KMS-11 (cell line): ENCODE data around the gene PLXNB2.

Source experiments
- H2AFZ ChIP-seq: fragments of 200-600 bp; sonication (generic); 2 replicates; pipeline ENCODE4 v1.6.1; 2016; ENCODE audit warnings: antibody characterized with exemption, mixed run types, low read depth
- H3K27ac ChIP-seq: fragments of 200-600 bp; sonication (generic); 2 replicates; pipeline ENCODE4 v1.6.1; 2016; ENCODE audit warnings: mild to moderate bottlenecking, mixed run types
- H3K27me3 ChIP-seq: fragments of 200-600 bp; sonication (generic); 2 replicates; pipeline ENCODE4 v1.6.1; 2017; ENCODE audit warnings: mild to moderate bottlenecking, low read depth, mixed run types, moderate library complexity; ENCODE audit not compliant: insufficient read depth
- H3K36me3 ChIP-seq: fragments of 200-600 bp; sonication (generic); 2 replicates; pipeline ENCODE4 v1.6.1; 2017; ENCODE audit warnings: mild to moderate bottlenecking, mixed run types; ENCODE audit not compliant: insufficient read depth
- H3K4me1 ChIP-seq: fragments of 200-600 bp; sonication (generic); 2 replicates; pipeline ENCODE4 v1.6.1; 2016; ENCODE audit warnings: mild to moderate bottlenecking, low read depth, mixed run types; ENCODE audit not compliant: poor library complexity, severe bottlenecking
- H3K4me2 ChIP-seq: fragments of 200-600 bp; sonication (generic); 2 replicates; pipeline ENCODE4 v1.7.0; 2016; ENCODE audit warnings: mild to moderate bottlenecking, mixed run types
- H3K4me3 ChIP-seq: fragments of 200-600 bp; sonication (generic); IDR thresholded peaks from 2 replicates; pipeline ENCODE4 v1.6.1; 2017; ENCODE audit warnings: low read depth, low read length, mixed read lengths; ENCODE audit not compliant: insufficient read depth
- H3K79me2 ChIP-seq: fragments of 200-600 bp; sonication (generic); 2 replicates; pipeline ENCODE4 v1.6.1; 2016; ENCODE audit warnings: low read depth, mixed run types; ENCODE audit not compliant: insufficient read depth
- H3K9ac ChIP-seq: fragments of 200-600 bp; sonication (generic); 2 replicates; pipeline ENCODE4 v1.6.1; 2016; ENCODE audit warnings: mild to moderate bottlenecking, mixed run types
- H4K20me1 ChIP-seq: fragments of 200-600 bp; sonication (generic); 2 replicates; pipeline ENCODE4 v1.6.1; 2016; ENCODE audit warnings: mild to moderate bottlenecking, mixed run types; ENCODE audit not compliant: insufficient read depth
- CTCF ChIP-seq: fragments of 200-600 bp; sonication (generic); conservative IDR thresholded peaks from 2 replicates; pipeline ENCODE4 v1.6.1; 2017; ENCODE audit warnings: low read depth, mild to moderate bottlenecking, antibody characterized with exemption, low read length, moderate library complexity, mixed read lengths

Gene PLXNB2

GRCh38 chr22:50301581-50301991, 5.9 kb downstream of the PLXNB2 start:
- Histone ChIP-seq H3K79me2 (no peaks in the 10 kb centered on the region), H3K36me3 (no peaks in the 10 kb centered on the region), H3K4me1 (peaks cover 4% of the 10 kb centered on the region), H3K9ac (no peak overlapping the region), H2AFZ (no peak overlapping the region), H3K4me2 (no peak overlapping the region), H4K20me1 (no peaks in the 10 kb centered on the region), H3K27me3 (no peaks in the 10 kb centered on the region), H3K4me3 (no peak overlapping the region), H3K27ac (no peak overlapping the region)
- TF ChIP-seq CTCF, result no peak

- Histone ChIP-seq H3K79me2 (no peaks in the 10 kb centered on the region), H3K27ac (no peak overlapping the region), H3K36me3 (no peaks in the 10 kb centered on the region), H3K4me3 (no peak overlapping the region), H3K4me1 (no peaks in the 10 kb centered on the region), H4K20me1 (no peaks in the 10 kb centered on the region), H2AFZ (no peak overlapping the region), H3K4me2 (no peak overlapping the region), H3K27me3 (no peaks in the 10 kb centered on the region), H3K9ac (no peak overlapping the region)
- no peak for TF ChIP-seq CTCF
These were observed 6.7 kb downstream of the PLXNB2 start for GRCh38 chr22:50300620-50301257.

GRCh38 chr22:50299785-50300619, 7.4 kb downstream of the PLXNB2 start:
- Histone ChIP-seq H3K27me3 (no peaks in the 10 kb centered on the region), H3K4me1 (no peaks in the 10 kb centered on the region), H3K36me3 (no peaks in the 10 kb centered on the region), H3K79me2 (no peaks in the 10 kb centered on the region), H2AFZ (no peak overlapping the region), H3K27ac (no peak overlapping the region), H3K4me2 (no peak overlapping the region), H4K20me1 (no peaks in the 10 kb centered on the region), H3K9ac (no peak overlapping the region), H3K4me3 (no peak overlapping the region)
- no peak for TF ChIP-seq CTCF

GRCh38 chr22:50298937-50299784, 8.3 kb downstream of the PLXNB2 start:
- TF ChIP-seq CTCF, result no peak

More at GRCh38 chr22:50298937-50299784, 8.3 kb downstream of the PLXNB2 start:
- H3K4me1 ChIP-seq, result no peaks in the 10 kb centered on the region
- no peaks in the 10 kb centered on the region for H3K27me3 ChIP-seq
- no peaks in the 10 kb centered on the region for H3K36me3 ChIP-seq
- no peak overlapping the region for H3K27ac ChIP-seq
- no peak overlapping the region for H3K4me2 ChIP-seq
- H3K79me2 ChIP-seq, result no peaks in the 10 kb centered on the region
- H3K4me3 ChIP-seq, result no peak overlapping the region
- H4K20me1 ChIP-seq, result no peaks in the 10 kb centered on the region
- no peak overlapping the region for H2AFZ ChIP-seq
- H3K9ac ChIP-seq, result no peak overlapping the region
